Keratinocyte (primary cell): ENCODE results near the gene EPSTI1. TPM values are rescaled to one million over a fixed set of nuclear protein-coding genes. Genes with fewer than 3 reads are reported as not detected.
A peak's percentile ranks its signal among the peaks of the same experiment; 100 is the strongest.
"Not testable (repeated sequence)": the region's sequence is repeated elsewhere in the genome, so short reads cannot be mapped to it uniquely, and the experiment has no call there.

ENCODE experiments used
- DNase-seq: peaks from one replicate; pipeline ENCODE4 v3.0.0-alpha.2; 2011; ENCODE audit warnings: low read depth, missing footprints, low spot score
- FAIRE-seq: peaks from 2 replicates; lab custom pipeline; 2011; peaks lifted over from hg19 to GRCh38; lab: Jason Lieb, UNC
- H2AFZ ChIP-seq: 2 replicates; pipeline ENCODE4 v1.6.0; 2012; ENCODE audit warnings: low read length, control low read depth, inconsistent platforms; ENCODE audit not compliant: control insufficient read depth
- H3K27ac ChIP-seq: 2 replicates; pipeline ENCODE4 v1.5.1; 2011; ENCODE audit warnings: low read length; ENCODE audit not compliant: control insufficient read depth, insufficient read depth
- H3K27me3 ChIP-seq: 3 replicates; pipeline ENCODE4 v1.6.0; 2011; ENCODE audit warnings: low read length; ENCODE audit not compliant: control insufficient read depth, insufficient read depth; ENCODE audit errors: extremely low read depth
- H3K36me3 ChIP-seq, 2 experiments: 2 replicates in 1 of 2; 3 replicates in 1 of 2; pipeline ENCODE4 v1.5.1; 2011; ENCODE audit warnings: low read length in 2 of 2, mild to moderate bottlenecking in 1 of 2; ENCODE audit not compliant: control insufficient read depth in 2 of 2, insufficient read depth in 2 of 2; ENCODE audit errors: extremely low read depth in 1 of 2
- H3K4me1 ChIP-seq: 3 replicates; pipeline ENCODE4 v1.5.1; 2011; ENCODE audit warnings: low read length; ENCODE audit not compliant: control insufficient read depth, insufficient read depth; ENCODE audit errors: extremely low read depth
- H3K4me2 ChIP-seq: 3 replicates; pipeline ENCODE4 v1.6.0; 2011; ENCODE audit warnings: low read depth, low read length; ENCODE audit not compliant: control insufficient read depth, insufficient read depth; ENCODE audit errors: extremely low read depth
- H3K4me3 ChIP-seq, 3 experiments: fragments of 200-600 bp in 1 of 3; sonication (generic) in 1 of 3; 2 replicates in 2 of 3; 3 replicates in 1 of 3; pipeline ENCODE4 v1.5.1; 2011 to 2016; ENCODE audit warnings: low read length in 3 of 3, mild to moderate bottlenecking in 3 of 3, control low read depth in 2 of 3, inconsistent platforms in 1 of 3, low read depth in 1 of 3, mixed read lengths in 1 of 3, mixed run types in 1 of 3, moderate library complexity in 1 of 3; ENCODE audit not compliant: control insufficient read depth in 2 of 3, insufficient read depth in 2 of 3; ENCODE audit errors: extremely low read depth in 1 of 3
- H3K79me2 ChIP-seq: 2 replicates; pipeline ENCODE4 v1.6.0; 2012; ENCODE audit warnings: low read length; ENCODE audit not compliant: control insufficient read depth, insufficient read depth
- H3K9ac ChIP-seq: 3 replicates; pipeline ENCODE4 v1.6.0; 2011; ENCODE audit warnings: low read length; ENCODE audit not compliant: control insufficient read depth, insufficient read depth; ENCODE audit errors: extremely low read depth
- H3K9me1 ChIP-seq: 3 replicates; pipeline ENCODE4 v1.6.0; 2011; ENCODE audit warnings: low read length; ENCODE audit not compliant: control insufficient read depth, insufficient read depth; ENCODE audit errors: extremely low read depth
- H3K9me3 ChIP-seq: 2 replicates; pipeline ENCODE4 v1.5.1; 2012; ENCODE audit warnings: low read depth, low read length; ENCODE audit not compliant: control insufficient read depth
- H4K20me1 ChIP-seq: 3 replicates; pipeline ENCODE4 v1.6.0; 2011; ENCODE audit warnings: low read length; ENCODE audit not compliant: control insufficient read depth, insufficient read depth; ENCODE audit errors: extremely low read depth
- EZH2 ChIP-seq: IDR thresholded peaks from one replicate; pipeline ENCODE4 v1.6.1; 2012; ENCODE audit warnings: inconsistent platforms, mild to moderate bottlenecking, low read length, moderate library complexity
- dilution Hi-C: fragments of 300-500 bp; cut with MboI; formaldehyde crosslinking; loops from one replicate; pipeline ENCODE4 v1.7.0; 2020; ENCODE audit warnings: low sequenced_read_pairs; ENCODE audit not compliant: extremely low pct_ligation_motif_present
- polyA minus RNA-seq, 3 experiments: library from RNA; depleted of rRNA, polyadenylated mRNA; stranded (reverse); fragments of >200 nt; gene quantifications; 1 replicate in 1 of 3; 2 replicates in 1 of 3; 3 replicates in 1 of 3; pipeline ENCODE4 v1.2.3, GENCODE V29; 2011
- polyA plus RNA-seq, 5 experiments: library from polyadenylated mRNA; depleted of rRNA in 3 of 5; stranded (reverse) in 3 of 5; stranded (forward) in 1 of 5; unstranded in 1 of 5; fragments of >200 nt; gene quantifications; 1 replicate in 1 of 5; 2 replicates in 3 of 5; 3 replicates in 1 of 5; pipeline versions ENCODE4 v1.2.1 to v1.2.3, GENCODE V29; 2011 to 2012; ENCODE audit warnings: missing spikeins in 2 of 5, low read depth in 1 of 5, low replicate concordance in 1 of 5
- TF ChIP-seq, protein P1 (sequence below), 3 experiments: IDR thresholded peaks in 1 of 3; conservative IDR thresholded peaks in 1 of 3; optimal IDR thresholded peaks in 1 of 3; 2 replicates in 2 of 3; 3 replicates in 1 of 3; pipeline versions ENCODE3 to v1.5.1; 2011; ENCODE audit warnings: low read length in 3 of 3, mild to moderate bottlenecking in 3 of 3, moderate library complexity in 2 of 3, control low read depth in 1 of 3, inconsistent platforms in 1 of 3; ENCODE audit not compliant: insufficient read depth in 2 of 3; ENCODE audit errors: extremely low read depth in 1 of 3

The EPSTI1 gene
- polyA plus RNA-seq = 8.7 to 14.7 TPM (median 13.0 TPM) in 3 replicates
- 12.8 TPM for polyA plus RNA-seq (2011; ENCODE audit: low read depth)
- polyA plus RNA-seq (2011; cell fraction: cytosol; rRNA removed) = 7.6 and 9.5 TPM in 2 replicates
- 6.6 and 8.1 TPM in 2 replicates for polyA plus RNA-seq (2011; cell fraction: nucleus; rRNA removed)
- polyA plus RNA-seq (2012; ENCODE audit: low replicate concordance) = 1.4 and 14.5 TPM in 2 replicates
- 1.5 to 7.6 TPM (median 4.0 TPM) in 3 replicates for polyA minus RNA-seq
- polyA minus RNA-seq (2011; cell fraction: cytosol; rRNA and poly(A)+ RNA removed) = 15.9 TPM
- polyA minus RNA-seq (2011; cell fraction: nucleus; rRNA and poly(A)+ RNA removed) = 4.0 and 5.0 TPM in 2 replicates

DNA sequence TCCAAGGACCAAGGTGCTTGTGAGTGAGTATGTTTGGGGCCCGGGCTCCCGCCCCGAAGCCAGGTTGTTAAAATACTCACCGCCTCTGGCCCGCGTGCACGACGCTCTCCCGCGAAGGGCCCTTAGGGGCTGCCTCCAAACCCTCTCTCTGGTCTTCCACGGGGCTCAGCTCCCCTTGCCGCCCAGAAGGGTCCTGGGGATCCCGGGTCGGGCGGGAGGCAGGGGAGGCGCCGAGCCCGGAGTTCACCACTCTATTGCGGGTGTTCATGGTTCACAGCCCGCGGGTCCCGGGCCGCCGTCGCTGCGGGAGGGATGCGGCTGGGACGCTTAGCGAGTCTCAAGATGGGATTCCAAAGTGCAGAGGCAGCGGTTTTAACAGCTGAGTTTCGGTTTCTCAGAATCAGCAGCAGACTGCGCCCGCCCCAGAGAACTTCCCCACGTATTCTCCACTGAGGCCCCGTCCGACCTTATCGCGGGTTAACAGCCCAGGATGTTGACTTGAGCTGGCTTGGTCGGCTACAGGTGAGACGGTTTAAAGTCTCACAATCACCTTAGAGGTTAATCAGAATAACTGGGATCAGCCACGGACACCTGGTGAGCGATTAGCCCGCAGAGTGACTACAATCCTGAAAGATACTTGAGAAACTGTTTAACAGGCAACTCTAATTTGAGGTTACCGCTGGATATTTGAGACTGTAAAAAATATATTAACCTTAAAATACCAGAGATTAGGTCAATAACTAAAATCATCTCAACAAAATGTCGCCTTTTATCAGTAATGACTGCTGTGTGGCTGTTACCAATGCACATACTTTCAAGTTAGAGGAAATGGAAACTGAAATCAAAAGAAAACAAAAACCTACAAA, at the start of gene EPSTI1:
TSS of gene EPSTI1 (minus strand) at position 344 of the 866 bp plus-strand sequence. CDS start at position 268, 76 bp downstream.
- H4K20me1 ChIP-seq = no peaks in the 10 kb centered on the region
- H3K27me3 ChIP-seq = no peaks in the 10 kb centered on the region
- FAIRE-seq = no peak
- H3K4me2 ChIP-seq = peak within 1 kb of the TSS; percentile 65
- DNase-seq = no peak
- no peaks in the 10 kb centered on the region for H3K36me3 ChIP-seq
- H2AFZ ChIP-seq = peak within 1 kb of the TSS; percentile 60
- H3K79me2 ChIP-seq = peaks cover 5% of the 10 kb centered on the region
- H3K4me3 ChIP-seq = peak within 1 kb of the TSS; percentile 36 to 59 (median 40)
- H3K9ac ChIP-seq = peak within 1 kb of the TSS; percentile 85
- dilution Hi-C loops = no loop called here
- H3K9me3 ChIP-seq = no peaks in the 10 kb centered on the region
- peaks cover 35% of the 10 kb centered on the region for H3K4me1 ChIP-seq
- peak within 1 kb of the TSS; percentile 73 for H3K27ac ChIP-seq
- no peaks in the 10 kb centered on the region for H3K9me1 ChIP-seq
- no peak for TF ChIP-seq EZH2
- TF ChIP-seq, protein P1, sequence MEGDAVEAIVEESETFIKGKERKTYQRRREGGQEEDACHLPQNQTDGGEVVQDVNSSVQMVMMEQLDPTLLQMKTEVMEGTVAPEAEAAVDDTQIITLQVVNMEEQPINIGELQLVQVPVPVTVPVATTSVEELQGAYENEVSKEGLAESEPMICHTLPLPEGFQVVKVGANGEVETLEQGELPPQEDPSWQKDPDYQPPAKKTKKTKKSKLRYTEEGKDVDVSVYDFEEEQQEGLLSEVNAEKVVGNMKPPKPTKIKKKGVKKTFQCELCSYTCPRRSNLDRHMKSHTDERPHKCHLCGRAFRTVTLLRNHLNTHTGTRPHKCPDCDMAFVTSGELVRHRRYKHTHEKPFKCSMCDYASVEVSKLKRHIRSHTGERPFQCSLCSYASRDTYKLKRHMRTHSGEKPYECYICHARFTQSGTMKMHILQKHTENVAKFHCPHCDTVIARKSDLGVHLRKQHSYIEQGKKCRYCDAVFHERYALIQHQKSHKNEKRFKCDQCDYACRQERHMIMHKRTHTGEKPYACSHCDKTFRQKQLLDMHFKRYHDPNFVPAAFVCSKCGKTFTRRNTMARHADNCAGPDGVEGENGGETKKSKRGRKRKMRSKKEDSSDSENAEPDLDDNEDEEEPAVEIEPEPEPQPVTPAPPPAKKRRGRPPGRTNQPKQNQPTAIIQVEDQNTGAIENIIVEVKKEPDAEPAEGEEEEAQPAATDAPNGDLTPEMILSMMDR (optimal IDR thresholded peaks at IDR 0.05 in 1 of 3, IDR thresholded peaks at IDR 0.05 in 1 of 3, conservative IDR thresholded peaks at IDR 0.05 in 1 of 3; ENCODE audit: extremely low read depth in 1 of 3, insufficient read depth in 2 of 3, low read length in 3 of 3) = no peak

DNA sequence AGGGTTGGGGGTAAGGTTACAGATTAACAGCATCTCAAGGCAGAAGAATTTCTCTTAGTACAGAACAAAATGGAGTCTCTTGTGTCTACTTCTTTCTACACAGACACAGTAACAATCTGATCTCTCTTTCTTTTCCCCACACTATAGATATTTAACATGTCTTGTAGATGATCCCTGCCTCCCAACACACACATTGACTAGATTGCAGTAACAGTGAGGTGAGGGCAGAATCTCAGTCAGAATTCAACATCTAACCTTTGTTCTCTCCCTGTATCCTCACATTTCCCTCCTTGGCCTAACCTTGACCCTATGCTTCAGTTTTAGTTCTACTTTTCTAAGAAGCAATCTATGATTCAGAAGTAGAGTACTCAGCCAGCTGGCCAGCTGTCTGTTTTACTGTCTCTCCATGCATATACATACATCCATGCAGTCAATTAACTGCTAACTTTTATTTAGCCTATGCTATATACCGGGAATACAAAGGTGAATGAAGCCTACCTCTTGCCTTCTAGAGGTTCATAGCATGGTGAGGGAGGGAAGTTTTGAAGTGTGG, 49.4 kb upstream of the EPSTI1 start:
- FAIRE-seq (no peak), DNase-seq (no peak)
- Histone ChIP-seq H3K9me1 (no peaks in the 10 kb centered on the region), H3K9me3 (no peaks in the 10 kb centered on the region), H3K4me3 (no peak overlapping the region), H3K27ac (no peak overlapping the region), H3K36me3 (no peaks in the 10 kb centered on the region), H3K4me1 (peaks cover 28% of the 10 kb centered on the region), H3K4me2 (no peak overlapping the region), H3K27me3 (no peaks in the 10 kb centered on the region), H3K79me2 (peaks cover 42% of the 10 kb centered on the region), H2AFZ (no peak overlapping the region), H3K9ac (no peak overlapping the region), H4K20me1 (no peaks in the 10 kb centered on the region)
- TF ChIP-seq, protein P1 (optimal IDR thresholded peaks at IDR 0.05 in 1 of 3, IDR thresholded peaks at IDR 0.05 in 1 of 3, conservative IDR thresholded peaks at IDR 0.05 in 1 of 3; ENCODE audit: extremely low read depth in 1 of 3, insufficient read depth in 2 of 3, low read length in 3 of 3) = no peak
- TF ChIP-seq EZH2 = no peak
- dilution Hi-C loops = no loop called here

DNA sequence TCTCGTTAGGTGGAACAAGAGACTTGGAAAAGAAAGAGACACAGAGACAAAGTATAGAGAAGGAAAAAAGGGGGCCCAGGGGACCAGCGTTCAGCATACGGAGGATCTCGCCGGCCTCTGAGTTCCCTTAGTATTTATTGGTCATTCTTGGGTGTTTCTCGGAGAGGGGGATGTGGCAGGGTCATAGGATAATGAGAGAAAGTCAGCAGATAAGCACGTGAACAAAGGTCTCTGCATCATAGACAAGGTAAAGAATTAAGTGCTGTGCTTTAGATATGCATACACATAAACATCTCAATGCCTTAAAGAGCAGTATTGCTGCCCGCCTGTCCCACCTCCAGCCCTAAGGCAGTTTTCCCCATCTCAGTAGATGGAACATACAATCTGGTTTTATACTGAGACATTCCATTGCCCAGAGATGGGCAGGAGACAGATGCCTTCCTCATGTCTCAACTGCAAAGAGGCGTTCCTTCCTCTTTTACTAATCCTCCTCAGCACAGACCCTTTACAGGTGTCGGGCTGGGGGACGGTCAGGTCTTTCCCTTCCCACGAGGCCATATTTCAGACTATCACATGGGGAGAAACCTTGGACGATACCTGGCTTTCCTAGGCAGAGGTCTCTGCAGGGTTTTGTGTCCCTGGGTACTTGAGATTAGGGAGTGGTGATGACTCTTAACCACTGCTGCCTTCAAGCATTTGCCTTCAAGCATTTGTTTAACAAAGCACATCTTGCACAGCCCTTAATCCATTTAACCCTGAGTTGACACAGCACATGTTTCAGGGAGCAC, 48.7 kb upstream of the EPSTI1 start:
- H3K9ac ChIP-seq, H3K27ac ChIP-seq, H3K9me3 ChIP-seq, FAIRE-seq, dilution Hi-C loops, H3K27me3 ChIP-seq, DNase-seq, H3K36me3 ChIP-seq, H3K9me1 ChIP-seq, H4K20me1 ChIP-seq, H2AFZ ChIP-seq, H3K4me3 ChIP-seq, H3K4me2 ChIP-seq: not testable (repeated sequence)
- Histone ChIP-seq H3K4me1 (peaks cover 27% of the 10 kb centered on the region), H3K79me2 (peaks cover 42% of the 10 kb centered on the region)
